GM19438 (cell line): ENCODE data around the gene ALKBH8.

Source experiments
- ATAC-seq: cut with Tn5 transposase; IDR thresholded peaks from one replicate; pipeline ENCODE4 v1.9.1; 2021; ENCODE audit warnings: low read depth; ENCODE audit not compliant: unreplicated experiment

The ALKBH8 gene

DNA sequence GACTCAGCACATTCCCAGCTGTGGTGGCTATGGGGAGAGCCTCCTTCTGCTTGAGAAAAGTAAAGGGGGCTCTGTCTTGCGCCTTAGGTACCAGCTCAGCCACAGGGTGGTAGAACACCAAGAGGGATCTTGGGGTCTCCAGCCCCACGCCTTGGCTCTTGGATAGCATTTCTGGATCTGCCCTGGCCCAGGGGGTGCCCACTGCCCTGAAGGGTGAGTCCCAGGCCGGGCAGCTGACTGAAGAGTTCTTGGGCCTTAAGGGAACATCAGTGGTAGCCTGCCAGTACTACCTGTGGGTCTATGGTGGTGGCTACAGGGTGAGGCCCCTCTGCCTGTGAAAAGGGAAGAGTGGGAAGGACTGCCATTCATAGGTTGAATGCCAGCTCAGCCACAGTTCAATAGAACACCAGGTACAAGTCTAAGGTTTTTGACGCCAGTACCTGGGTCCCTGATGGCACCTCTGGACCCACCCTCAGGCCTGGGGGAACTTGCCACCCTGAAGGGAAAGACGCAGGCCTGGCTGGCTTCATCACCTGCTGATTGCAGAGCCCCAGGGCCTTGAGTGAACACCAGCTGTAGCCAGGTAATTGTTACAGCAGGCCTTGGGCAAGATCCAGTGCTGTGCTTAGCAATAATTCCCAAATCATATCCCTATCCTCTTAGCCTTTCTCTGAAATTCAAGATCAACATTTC, 111.8 kb downstream of the ALKBH8 start:
- no peak for ATAC-seq
